ENCODE data around the gene SNF8.

Gene SNF8

GRCh38 chr17:48883171-48883570 lies 61.5 kb downstream of the SNF8 start:
- DNase-seq: no peak

GRCh38 chr17:48882272-48882671 lies 62.4 kb downstream of the SNF8 start:
- DNase-seq: no peak

Measured in cortex of kidney (tissue), 1 donor.